ENCODE measurements around the gene DEXI.

Gene DEXI

GRCh38 chr16:10919003-10919351 is 23.3 kb downstream of the DEXI start:
- peak overlapping the region in 1 of 3 experiments; percentile 14 for H3K27ac Mint-ChIP-seq
- peak in 2 of 3 experiments; percentile 23 to 25 for TF ChIP-seq CTCF (IDR thresholded peaks at IDR 0.05; ENCODE audit: unreplicated experiment in 3 of 3)
- H3K9me3 Mint-ChIP-seq = no peaks in the 10 kb centered on the region
- H3K4me3 Mint-ChIP-seq = peak overlapping the region in 1 of 3 experiments; percentile 26
- peaks cover 30% of the 10 kb centered on the region for H3K4me1 Mint-ChIP-seq
- peaks cover 5% of the 10 kb centered on the region for H3K36me3 Mint-ChIP-seq (ENCODE audit: low read depth)
- peaks cover 3% of the 10 kb centered on the region for H3K27me3 Mint-ChIP-seq (ENCODE audit: low read depth)

- no peaks in the 10 kb centered on the region for H3K9me3 Mint-ChIP-seq
- peak; percentile 94 to 97 (median 95) for TF ChIP-seq CTCF (IDR thresholded peaks at IDR 0.05; ENCODE audit: unreplicated experiment in 3 of 3)
- no peaks in the 10 kb centered on the region for H3K36me3 Mint-ChIP-seq (ENCODE audit: low read depth)
- H3K27me3 Mint-ChIP-seq (ENCODE audit: low read depth) = peaks cover 3% of the 10 kb centered on the region
- H3K27ac Mint-ChIP-seq = peak overlapping the region in 1 of 3 experiments; percentile 14
- H3K4me3 Mint-ChIP-seq = peak overlapping the region in 2 of 3 experiments; percentile 26 to 32
- H3K4me1 Mint-ChIP-seq = peaks cover 25% of the 10 kb centered on the region
Observed at GRCh38 chr16:10918294-10919002, 23.8 kb downstream of the DEXI start.

- peaks cover 25% of the 10 kb centered on the region for H3K4me1 Mint-ChIP-seq
- no peak overlapping the region for H3K4me3 Mint-ChIP-seq
- no peak overlapping the region for H3K27ac Mint-ChIP-seq
- no peaks in the 10 kb centered on the region for H3K27me3 Mint-ChIP-seq (ENCODE audit: low read depth)
- no peaks in the 10 kb centered on the region for H3K36me3 Mint-ChIP-seq (ENCODE audit: low read depth)
- H3K9me3 Mint-ChIP-seq = no peaks in the 10 kb centered on the region
- TF ChIP-seq CTCF (IDR thresholded peaks at IDR 0.05; ENCODE audit: unreplicated experiment in 3 of 3) = no peak
Observed at GRCh38 chr16:10916534-10916933, 25.7 kb downstream of the DEXI start.

- H3K4me3 Mint-ChIP-seq = no peak overlapping the region
- no peaks in the 10 kb centered on the region for H3K36me3 Mint-ChIP-seq (ENCODE audit: low read depth)
- peaks cover 7% of the 10 kb centered on the region for H3K27me3 Mint-ChIP-seq (ENCODE audit: low read depth)
- no peaks in the 10 kb centered on the region for H3K4me1 Mint-ChIP-seq
- no peak for TF ChIP-seq CTCF (IDR thresholded peaks at IDR 0.05; ENCODE audit: unreplicated experiment in 3 of 3)
- no peaks in the 10 kb centered on the region for H3K9me3 Mint-ChIP-seq
- no peak overlapping the region for H3K27ac Mint-ChIP-seq
Observed at GRCh38 chr16:10911267-10911666, 31.0 kb downstream of the DEXI start.

- H3K27ac Mint-ChIP-seq = no peak overlapping the region
- TF ChIP-seq CTCF (IDR thresholded peaks at IDR 0.05; ENCODE audit: unreplicated experiment in 3 of 3) = no peak
- no peaks in the 10 kb centered on the region for H3K36me3 Mint-ChIP-seq (ENCODE audit: low read depth)
- peaks cover 22% of the 10 kb centered on the region for H3K27me3 Mint-ChIP-seq (ENCODE audit: low read depth)
- H3K4me1 Mint-ChIP-seq = no peaks in the 10 kb centered on the region
- H3K4me3 Mint-ChIP-seq = no peak overlapping the region
- H3K9me3 Mint-ChIP-seq = peaks cover 3% of the 10 kb centered on the region
Observed at GRCh38 chr16:10907757-10908045, 34.6 kb downstream of the DEXI start.

Data from nephron (organoid).